Endometrial microvascular endothelial cells (primary cell): ENCODE data around the gene PLD2. TPM values are rescaled to one million over a fixed set of nuclear protein-coding genes. Genes with fewer than 3 reads are reported as not detected.

Source experiments
- total RNA-seq: library from RNA; depleted of rRNA; stranded (reverse); fragments of >200 nt; gene quantifications from one replicate; pipeline ENCODE4 v1.2.3, GENCODE V29; 2015; ENCODE audit errors: inconsistent ontology term

Gene PLD2
- total RNA-seq, 1 donor from 2014 or later, result 40.2 TPM

Other genes starting within 250 kb of the PLD2 start
- not detected for gene GGT6, start 246.6 kb upstream of the PLD2 start, total RNA-seq
- gene SMTNL2, start 222.6 kb upstream of the PLD2 start, total RNA-seq, result not detected
- gene ALOX15, start 165.5 kb upstream of the PLD2 start, total RNA-seq, result not detected
- gene PELP1, start 103.0 kb upstream of the PLD2 start, total RNA-seq, result 54.4 TPM
- gene ARRB2, start 96.5 kb upstream of the PLD2 start, total RNA-seq, result 8.5 TPM
- 36.2 TPM for gene MED11, start 75.7 kb upstream of the PLD2 start, total RNA-seq
- not detected for gene ZMYND15, start 67.3 kb upstream of the PLD2 start, total RNA-seq
- 1.1 TPM for gene CXCL16, start 67.2 kb upstream of the PLD2 start, total RNA-seq
- not detected for gene TM4SF5, start 35.3 kb upstream of the PLD2 start, total RNA-seq
- not detected for gene VMO1, start 20.8 kb upstream of the PLD2 start, total RNA-seq
- not detected for gene GLTPD2, start 18.2 kb upstream of the PLD2 start, total RNA-seq
- gene PSMB6, start 11.0 kb upstream of the PLD2 start, total RNA-seq, result 378 TPM
- gene MINK1, start 26.2 kb downstream of the PLD2 start, total RNA-seq, result 36.4 TPM
- 0.46 TPM for gene C17orf107, start 92.4 kb downstream of the PLD2 start, total RNA-seq
- gene CHRNE, start 95.9 kb downstream of the PLD2 start, total RNA-seq, result 0.37 TPM
- gene GP1BA, start 125.1 kb downstream of the PLD2 start, total RNA-seq, result not detected
- 65.9 TPM for gene SLC25A11, start 132.9 kb downstream of the PLD2 start, total RNA-seq
- gene RNF167, start 133.1 kb downstream of the PLD2 start, total RNA-seq, result 48.5 TPM
- 1,657 TPM for gene PFN1, start 141.4 kb downstream of the PLD2 start, total RNA-seq
- gene ENO3, start 144.0 kb downstream of the PLD2 start, total RNA-seq, result not detected
- 52.5 TPM for gene SPAG7, start 160.7 kb downstream of the PLD2 start, total RNA-seq
- 17.6 TPM for gene CAMTA2, start 180.5 kb downstream of the PLD2 start, total RNA-seq
- gene INCA1, start 190.4 kb downstream of the PLD2 start, total RNA-seq, result 0.09 TPM
- 110 TPM for gene KIF1C, start 190.8 kb downstream of the PLD2 start, total RNA-seq
- gene SLC52A1, start 228.3 kb downstream of the PLD2 start, total RNA-seq, result not detected